COR-L47 (cell line): ENCODE measurements around the gene UGGT1.
"Not testable (repeated sequence)": the region's sequence is repeated elsewhere in the genome, so short reads cannot be mapped to it uniquely, and the experiment has no call there.

Source experiments
- DNase-seq: peaks from one replicate; lab custom pipeline; 2025; lab: John Stamatoyannopoulos, UW

UGGT1 gene

DNA sequence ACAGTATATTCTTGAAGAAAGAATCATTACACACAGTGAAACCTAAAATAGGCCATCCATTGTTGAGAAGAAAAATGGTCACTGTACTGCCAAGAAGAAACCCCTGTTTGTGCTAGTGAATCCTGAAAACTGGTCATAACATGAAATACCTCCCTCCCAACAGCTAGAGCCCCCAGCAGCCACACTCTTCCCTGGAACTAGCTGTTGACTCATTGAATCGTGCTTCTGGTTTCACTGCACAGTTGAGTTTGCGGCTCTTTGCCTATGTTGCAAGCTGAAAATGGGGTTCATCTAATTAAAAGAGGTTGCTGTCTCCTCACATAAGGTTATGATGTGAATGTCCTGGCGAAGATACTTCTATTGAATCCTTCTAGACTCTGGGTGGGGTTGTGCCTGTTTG lies 86.3 kb downstream of the UGGT1 start:
- DNase-seq, result no peak

DNA sequence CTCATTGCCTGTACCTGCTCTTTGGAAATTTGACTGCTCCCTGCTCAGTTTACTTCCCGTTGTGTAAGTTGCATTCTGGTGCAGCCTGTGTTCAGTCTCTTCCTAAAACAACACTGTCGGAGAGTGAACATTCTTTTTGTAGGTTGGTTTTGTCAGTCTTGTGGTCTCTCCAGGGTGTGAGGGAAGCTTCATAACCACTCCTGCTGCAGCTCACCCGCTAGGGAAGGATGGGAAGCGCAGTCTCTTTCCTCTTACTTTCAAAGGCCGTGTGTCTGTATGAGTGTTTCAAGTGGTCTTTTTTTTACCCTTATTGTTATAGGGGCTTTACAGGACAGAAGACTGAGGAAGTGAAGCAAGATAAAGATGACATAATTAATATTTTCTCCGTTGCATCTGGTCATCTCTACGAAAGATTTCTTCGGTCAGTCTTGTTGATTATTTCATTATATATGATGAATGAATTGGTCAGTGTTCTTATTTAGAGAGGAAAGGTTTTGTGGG lies 87.2 kb downstream of the UGGT1 start:
- no peak for DNase-seq

DNA sequence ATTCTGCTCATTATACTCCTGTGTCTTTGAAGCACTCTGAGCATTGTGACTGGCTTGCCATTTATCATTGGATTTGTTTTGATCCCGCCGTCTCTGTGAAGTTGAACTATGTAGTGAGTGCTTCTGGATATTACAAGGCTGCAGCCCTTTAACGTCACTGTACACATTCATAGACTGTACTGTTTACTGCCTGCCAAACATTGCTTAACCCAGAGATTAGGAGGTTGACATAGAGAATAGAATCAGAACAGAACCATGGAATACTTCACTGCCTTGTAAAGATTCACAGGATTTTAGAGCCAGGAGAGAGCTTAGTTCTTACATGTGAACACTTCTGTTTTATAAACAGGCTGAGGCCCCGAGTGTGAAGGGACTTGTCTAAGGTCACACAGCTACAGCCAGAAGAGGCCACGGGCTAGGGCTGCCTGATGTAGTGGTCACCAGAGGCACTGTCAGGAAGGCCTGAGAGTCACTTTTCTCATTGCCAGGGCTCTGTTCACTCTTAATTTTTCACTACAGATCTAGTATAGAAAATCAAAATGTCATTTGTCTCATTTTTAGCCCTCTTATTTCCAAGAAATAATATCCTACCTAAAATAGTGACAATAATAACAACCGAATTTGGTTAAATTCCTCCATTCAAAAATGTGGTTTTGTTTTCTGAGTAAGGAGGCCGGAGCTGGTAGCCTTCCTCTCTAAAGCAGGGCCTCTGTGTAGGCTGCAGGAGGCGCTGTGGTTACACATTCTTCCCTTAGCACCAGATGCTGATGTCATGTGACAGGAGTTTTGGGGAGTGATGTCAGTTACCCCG lies 87.9 kb downstream of the UGGT1 start:
- DNase-seq, result peak; percentile 22

DNA sequence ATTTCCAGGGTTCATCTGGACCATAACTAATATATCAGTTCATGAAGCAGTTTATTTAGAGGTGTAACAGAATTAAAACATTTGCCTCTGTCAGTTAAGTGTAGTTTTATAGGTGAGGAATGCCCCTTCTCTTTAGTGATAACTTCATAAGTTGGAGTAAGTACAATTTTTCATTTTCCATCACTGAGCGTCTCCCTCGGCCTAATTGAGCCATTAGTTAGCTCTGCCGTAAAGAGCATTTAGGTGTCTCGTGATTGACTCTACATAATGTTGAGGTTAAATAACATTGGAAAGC lies 88.4 kb downstream of the UGGT1 start:
- no peak for DNase-seq

DNA sequence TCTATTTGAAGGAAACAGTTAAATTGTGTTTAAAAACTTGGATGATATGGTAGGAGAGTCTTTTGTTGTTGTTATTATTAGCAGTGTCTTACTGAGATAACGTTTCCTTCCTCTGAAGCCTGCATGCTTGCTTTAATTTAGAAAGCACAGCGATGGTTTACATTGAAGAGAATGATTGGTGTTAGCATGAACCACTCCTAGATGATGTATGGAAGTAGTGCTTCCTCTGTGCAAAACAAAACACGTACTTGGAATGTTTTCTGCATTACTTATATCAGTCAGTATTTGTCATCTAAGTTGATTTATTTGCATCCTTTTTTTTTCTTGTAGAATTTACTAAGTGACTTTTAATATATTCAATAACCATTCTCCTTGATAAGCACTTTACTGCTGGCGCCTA lies 89.0 kb downstream of the UGGT1 start:
- DNase-seq, result no peak

DNA sequence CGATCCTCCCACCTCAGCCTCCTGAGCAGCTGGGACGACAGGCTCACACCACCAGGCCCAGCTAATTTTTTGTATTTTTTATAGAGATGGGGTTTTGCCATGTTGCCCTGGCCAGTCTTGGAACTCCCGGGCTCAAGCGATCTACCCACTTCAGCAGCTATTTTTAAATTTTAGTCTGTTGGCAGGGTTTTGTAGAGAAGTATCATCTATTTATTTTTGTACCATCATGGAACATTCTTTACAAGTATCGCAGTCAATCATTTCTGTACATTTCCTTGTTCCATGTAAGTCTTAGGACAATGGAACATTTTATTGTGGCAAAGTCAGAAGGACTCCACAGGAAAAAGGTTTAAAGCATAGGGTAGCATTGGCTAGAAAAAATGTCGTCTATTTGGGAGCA lies 94.6 kb downstream of the UGGT1 start:
- DNase-seq, result no peak

DNA sequence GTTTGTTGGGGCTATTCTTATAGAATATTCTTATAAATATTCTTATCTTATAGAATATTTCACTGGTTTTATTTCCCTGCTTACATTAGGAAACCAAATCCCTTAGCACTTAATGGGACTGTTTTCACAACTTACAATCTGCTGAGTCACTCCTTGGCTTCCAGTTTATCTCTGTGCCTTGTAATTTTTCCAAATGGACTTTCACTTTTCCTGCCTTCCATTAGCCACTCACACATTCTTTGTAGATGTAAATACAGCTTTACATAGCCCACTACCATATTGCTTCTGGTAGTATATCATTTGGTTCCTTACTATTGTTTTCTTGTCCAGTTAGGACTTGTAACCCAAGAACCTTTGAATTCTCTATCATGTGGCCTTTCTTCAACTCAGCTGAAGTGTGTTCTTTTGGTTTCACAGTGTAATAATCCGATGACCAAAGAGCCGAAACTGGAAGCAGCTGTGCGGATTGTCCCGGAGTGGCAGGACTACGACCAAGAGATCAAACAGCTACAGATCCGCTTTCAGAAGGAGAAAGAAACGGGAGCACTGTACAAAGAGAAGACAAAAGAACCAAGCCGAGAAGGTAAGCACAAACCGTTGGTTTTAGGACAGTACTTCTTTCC lies 96.1 kb downstream of the UGGT1 start:
- no peak for DNase-seq

DNA sequence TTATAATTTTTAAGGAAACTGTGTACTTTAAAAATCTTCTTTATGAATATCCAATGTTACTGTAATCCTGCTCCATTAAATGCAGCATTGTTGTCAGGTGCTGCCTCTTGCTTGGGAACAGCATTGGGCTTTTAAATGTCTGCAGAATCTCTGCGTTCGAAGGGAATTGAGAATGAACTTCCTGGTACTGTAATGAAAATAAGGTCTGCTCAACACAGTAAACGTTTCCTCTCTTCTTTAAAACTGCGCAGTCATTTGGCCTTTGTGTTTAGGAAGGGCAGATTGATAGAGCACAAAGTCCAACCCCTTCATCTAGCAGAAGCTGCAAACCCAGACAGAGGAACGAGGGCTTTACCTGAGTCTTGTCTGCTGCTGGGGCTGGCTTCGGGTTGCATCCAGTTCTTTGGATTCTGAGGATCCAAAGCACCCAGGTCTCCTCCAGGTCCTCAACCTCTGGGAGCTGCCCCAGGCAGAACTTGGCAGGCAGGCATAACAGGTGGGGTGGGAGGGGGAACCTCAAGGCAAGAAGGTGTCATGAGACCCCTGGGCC lies 104.5 kb downstream of the UGGT1 start:
- no peak for DNase-seq

DNA sequence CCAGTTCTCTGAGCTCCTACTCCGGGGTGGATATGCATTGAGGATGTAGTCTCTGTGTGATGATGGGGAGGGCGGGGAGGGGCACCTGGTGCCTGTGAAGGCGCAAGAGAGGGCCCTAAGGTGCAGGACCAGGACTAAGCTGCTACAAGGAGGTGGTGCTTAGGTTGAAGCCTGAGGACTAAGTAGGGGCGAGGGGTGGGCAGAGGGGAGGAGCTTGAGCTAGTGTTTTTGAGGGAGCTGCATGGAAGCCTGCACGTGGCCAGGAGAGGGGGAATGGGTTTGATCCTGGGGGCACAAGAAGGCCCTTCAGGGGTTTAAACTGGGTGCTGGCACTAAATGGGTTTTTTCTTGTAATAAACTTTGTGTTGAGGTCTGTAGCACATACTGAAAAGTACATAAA lies 105.0 kb downstream of the UGGT1 start:
- DNase-seq, result no peak

DNA sequence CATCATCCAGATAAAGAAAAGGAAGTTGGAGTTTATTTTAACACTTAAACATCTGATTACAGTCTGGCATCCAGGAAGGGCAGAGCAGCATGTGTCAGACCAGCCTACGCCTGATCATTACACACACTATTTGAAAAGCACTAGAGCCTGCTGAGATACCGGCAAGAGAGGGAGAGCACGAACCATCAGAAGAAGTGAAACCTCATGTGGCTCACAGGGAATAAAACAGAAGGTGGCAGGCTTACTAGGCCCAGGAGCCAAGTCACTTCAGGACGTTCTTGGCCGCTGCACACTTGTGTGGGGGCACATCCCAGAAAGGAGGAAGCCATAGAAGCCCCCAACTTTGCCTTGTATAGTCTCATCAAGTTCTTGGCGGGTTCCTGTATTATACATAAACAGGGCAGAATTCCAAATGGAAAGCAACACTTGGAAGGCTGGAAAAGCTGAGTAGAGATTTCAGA lies 105.5 kb downstream of the UGGT1 start:
- DNase-seq, result peak; percentile 52

DNA sequence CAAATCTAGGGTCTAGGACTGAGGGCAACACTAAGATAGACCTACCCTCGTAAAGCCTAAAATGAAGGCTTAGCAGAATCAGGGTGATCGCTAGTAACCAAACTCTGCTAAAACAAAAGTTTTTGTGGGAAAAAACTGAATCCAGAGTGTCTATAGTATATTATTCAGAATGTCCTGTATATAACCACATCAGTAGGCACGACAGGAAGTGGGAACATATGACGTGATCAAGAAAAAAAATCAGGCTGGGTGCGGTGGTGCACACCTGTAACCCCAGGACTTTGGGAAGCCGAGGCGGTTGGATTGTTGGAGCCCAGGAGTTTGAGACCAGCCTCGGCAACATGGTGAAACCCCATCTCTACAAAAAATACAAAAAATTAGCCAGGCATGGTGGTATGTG lies 106.1 kb downstream of the UGGT1 start:
- DNase-seq, result no peak

DNA sequence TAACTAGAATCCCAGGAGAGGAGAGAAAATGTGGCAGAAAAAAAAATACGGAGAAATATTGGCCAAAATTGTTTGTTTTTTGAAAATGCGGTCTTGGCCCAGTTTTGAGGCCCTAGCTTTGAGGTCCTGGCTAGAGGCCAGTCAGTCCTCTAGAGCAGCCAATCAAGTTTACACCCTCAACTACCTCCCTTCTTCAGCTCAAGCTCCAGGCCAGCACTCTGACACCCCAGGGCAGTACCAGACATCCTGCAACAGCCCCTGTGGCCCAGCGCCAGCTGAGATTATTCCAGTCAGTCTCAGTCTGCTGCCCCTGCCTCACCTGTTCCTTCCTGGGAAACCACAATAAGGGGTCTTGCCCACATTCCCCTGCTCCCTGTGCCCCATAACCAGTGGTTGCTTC lies 107.7 kb downstream of the UGGT1 start:
- DNase-seq, result no peak

DNA sequence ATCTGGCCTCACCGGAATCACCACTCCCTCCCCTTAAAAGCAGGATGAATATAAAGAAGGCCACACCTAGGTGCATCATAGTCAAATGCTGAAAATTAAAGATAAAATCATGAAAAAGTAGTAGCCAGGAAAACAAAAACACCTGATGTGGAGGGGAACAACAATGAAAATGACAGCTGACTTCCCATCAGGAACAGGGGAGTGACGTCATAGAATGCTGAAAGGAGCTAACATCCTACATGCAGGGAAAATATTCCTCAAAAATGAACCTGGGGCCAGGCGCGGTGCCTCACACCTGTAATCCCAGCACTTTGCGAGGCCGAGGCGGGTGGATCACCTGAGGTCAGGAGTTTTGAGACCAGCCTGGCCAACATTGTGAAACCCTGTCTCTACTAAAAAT lies 108.1 kb downstream of the UGGT1 start:
- DNase-seq, result no peak

DNA sequence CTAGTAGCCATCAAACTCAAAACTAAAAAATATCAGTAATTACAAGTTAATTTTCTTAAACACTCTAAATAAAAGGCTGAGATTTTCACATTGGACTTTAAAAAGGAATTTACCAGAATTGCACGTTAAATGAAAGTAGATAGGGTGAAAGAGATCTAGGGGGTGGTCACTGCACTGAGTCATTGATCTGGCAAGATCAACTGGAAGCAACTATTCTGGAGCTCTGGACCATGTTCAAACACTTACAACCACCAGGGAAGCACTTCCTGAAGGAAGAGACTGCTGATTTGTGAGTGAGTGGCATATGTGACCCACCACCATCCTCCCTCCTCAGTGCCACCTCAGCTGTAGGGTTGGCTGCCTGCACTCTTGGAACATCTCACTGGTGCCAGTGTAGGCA lies 111.8 kb downstream of the UGGT1 start:
- DNase-seq, result no peak

DNA sequence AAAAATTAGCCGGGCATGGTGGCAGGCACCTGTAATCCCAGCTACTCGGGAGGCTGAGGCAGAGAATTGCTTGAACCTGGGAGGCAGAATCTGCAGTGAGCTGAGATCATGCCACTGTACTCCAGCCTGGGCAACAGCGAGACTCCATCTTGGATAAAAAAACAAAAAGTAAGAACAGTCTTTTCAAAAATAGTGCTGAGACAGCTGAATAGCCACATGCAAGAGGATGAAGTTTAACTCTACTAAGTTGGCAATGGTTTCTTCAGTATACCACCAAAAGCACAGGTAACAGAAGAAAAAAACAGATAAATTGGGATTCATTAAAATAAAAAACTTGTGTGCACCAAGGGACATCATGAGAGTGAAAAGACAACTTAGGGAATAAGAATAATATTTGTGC lies 115.2 kb downstream of the UGGT1 start:
- DNase-seq, result no peak

DNA sequence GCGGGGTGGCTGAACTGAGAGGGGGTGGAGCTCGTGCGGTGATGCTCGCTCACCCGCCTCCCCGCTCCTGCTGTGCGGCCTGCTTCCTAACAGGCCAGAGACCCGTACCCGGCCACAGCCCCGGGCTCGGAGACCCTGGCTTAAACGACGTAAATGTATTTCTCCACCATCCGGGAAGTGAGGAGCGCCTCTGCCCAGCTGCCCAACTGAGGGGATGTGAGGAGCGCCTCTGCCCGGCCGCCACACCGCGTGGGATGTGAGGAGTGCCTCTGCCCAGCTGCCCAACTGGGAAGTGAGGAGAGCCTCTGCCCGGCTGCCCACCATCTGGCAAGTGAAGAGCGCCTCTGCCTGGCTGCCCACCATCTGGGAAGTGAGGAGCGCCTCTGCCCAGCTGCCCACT lies 117.0 kb downstream of the UGGT1 start:
- DNase-seq, result no peak

DNA sequence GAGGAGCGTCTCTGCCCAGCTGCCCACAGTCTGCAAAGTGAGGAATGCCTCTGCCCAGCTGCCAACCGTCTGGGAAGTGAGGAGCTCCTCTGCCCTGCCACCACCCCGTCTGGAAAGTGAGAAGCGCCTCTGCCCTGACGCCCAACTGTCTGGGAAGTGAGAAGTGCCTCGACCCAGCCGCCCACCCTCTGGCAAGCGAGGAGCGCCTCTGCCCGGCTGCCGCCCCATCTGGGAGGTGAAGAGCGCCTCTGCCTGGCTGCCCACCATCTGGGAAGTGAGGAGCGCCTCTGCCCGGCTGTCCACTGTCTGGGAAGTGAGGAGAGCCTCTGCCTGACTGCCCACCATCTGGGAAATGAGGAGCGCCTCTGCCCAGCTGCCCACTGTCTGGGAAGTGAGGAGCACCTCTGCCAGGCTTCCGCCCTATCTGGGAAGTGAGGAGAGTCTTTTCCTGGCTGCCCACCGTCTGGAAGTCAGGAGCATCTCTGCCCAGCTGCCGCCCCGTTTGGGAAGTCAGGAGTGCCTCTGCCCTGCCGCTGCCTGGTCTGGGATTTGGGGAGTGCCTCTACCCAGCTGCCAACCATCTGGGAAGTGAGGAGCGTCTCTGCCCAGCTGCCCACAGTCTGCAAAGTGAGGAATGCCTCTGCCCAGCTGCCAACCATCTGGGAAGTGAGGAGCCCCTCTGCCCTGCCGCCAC lies 117.8 kb downstream of the UGGT1 start:
- DNase-seq, result not testable (repeated sequence)

DNA sequence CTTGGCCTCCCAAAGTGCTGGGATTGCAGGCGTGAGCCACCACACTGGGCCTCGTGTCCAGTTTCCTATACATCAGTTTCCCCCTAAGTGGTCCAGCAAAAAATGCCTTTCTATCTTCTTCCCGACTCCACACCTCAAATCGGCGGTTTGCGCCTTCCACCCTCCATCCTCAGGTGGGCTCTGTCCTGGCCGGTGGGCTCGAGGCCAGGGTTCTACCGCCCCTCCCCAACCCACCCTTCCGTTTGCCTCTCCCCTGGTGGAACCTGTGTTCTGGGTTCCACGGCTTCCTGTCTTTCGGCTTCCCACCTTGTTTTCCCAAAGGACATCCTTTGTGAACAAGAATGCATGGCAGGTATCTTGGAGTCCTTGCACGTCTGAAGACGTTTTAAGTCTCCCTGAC lies 123.3 kb downstream of the UGGT1 start:
- DNase-seq, result no peak

DNA sequence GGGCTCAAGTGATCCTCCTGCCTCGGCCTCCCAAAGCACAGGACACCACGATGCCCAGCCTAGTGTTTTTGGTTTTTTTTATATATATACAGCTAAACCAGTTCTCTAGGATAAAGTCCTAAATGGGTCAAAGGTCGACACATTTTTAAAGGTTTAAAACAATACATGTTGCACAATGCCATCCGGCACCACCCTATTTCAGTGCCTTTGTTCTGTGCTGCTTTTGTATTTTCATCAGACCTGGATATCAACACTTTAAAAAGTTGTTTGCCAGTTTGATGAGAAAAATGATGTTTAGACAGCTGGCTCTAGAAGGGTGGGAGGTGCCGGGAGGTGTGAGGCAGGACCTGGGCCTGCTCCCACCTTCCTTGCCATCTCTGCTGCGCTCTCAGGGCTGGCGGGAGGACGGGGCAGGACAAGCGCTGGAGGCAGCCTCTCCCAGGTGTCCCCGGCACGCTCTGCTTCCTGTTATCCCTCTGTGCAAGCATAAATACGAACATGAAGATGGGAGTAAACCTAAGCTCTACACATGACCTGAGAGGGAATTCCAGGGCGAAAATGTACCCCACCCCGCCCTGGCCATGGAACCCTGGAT lies 124.0 kb downstream of the UGGT1 start:
- DNase-seq, result no peak

DNA sequence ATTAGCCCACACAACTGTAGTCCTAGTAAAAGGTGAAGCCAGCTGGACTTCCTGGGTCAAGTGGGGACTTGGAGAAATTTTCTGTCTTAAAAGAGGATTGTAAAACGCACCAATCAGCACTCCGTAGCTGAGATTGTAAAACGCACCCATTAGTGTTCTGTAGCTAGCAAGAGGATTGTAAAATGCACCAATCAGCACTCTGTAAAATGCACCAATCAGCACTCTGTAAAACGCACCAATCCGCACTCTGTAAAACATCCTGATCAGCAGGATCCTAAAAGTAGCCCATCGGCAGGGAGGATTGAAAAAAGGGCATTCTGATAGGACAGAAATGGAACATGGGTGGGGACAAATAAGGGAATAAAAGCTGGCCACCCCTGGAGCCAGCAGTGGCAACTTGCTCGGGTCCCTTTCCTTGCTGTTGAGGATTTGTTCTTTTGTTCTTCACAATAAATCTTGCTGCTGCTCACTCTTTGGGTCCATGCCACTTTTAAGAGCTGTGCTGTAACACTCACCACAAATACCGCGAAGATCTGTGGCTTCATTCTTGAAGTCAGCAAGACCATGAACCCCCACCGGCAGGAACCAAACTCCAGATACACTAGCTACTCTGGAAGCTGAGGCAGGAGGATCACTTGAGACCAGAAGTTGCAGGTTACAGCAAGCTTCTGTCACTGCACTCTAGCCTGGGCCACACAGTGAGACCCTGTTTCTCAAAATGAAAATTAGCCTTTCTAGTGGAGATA lies 125.1 kb downstream of the UGGT1 start:
- DNase-seq, result no peak

DNA sequence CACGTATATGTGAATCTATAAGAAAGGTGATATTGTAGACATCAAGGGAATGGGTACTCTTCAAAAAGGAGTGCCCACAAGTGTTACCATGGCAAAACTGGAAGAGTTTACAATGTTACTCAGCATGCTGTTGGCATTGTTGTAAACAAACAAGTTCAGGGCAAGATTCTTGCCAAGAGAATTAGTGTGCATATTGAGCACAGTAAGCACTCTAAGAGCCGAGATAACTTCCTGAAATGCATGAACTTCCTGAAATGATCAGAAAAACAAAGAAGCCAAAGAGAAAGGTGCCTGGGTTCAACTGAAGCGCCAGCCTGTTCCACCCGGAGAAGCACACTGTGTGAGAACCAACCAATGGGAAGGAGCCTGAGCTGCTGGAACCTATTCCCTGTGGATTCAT lies 126.7 kb downstream of the UGGT1 start:
- no peak for DNase-seq

DNA sequence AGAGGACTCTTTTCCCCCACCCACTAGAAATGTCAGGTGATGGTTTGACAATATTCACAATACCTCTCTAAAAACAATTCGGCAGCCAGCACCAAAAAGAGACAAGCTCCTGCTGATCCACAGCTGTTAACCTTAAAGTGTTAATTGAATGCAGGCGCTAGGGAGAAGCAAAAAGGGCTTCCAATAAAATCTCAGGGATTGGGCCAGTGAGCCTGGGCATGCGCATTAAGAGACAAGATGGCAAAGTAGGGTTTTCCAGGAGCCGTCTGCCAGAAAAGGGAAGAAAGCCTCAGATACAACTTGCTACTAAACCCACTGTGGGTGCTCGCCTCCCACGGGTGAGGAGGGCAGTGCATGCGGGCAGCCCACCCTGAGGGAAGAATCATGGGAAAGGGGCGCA lies 128.9 kb downstream of the UGGT1 start:
- no peak for DNase-seq
